Memory B cell (primary cell): ENCODE data around the gene ZFYVE28.

ENCODE experiments used
- ATAC-seq: fragments of 150-1000 bp; cut with Tn5 transposase; 2 replicates; pipeline ENCODE4 v1.10.0; 2021; ENCODE audit warnings: low read depth, mild to moderate bottlenecking, moderate library complexity
- DNase-seq, 2 donors: peaks; one replicate each; pipeline ENCODE4 v3.0.0; 2022; ENCODE audit warnings: low spot score in 2 of 2
- H3K27ac Mint-ChIP-seq: one replicate; pipeline ENCODE4 v1.8.0; 2022; ENCODE audit warnings: mild to moderate bottlenecking, moderate library complexity, mixed read lengths
- H3K27me3 Mint-ChIP-seq: one replicate; pipeline ENCODE4 v1.8.0; 2022; ENCODE audit warnings: mixed read lengths
- H3K36me3 Mint-ChIP-seq: one replicate; pipeline ENCODE4 v1.8.0; 2022; ENCODE audit warnings: mild to moderate bottlenecking, mixed read lengths
- H3K4me1 Mint-ChIP-seq: one replicate; pipeline ENCODE4 v1.8.0; 2022; ENCODE audit warnings: mixed read lengths
- H3K4me3 Mint-ChIP-seq: one replicate; pipeline ENCODE4 v1.8.0; 2022; ENCODE audit warnings: mild to moderate bottlenecking, moderate library complexity, mixed read lengths
- H3K9me3 Mint-ChIP-seq: one replicate; pipeline ENCODE4 v1.8.0; 2022; ENCODE audit warnings: mixed read lengths

ZFYVE28 gene

GRCh38 chr4:2290974-2291704, 127.3 kb downstream of the ZFYVE28 start:
- ATAC-seq = peak; percentile 87

GRCh38 chr4:2290488-2290887, 128.0 kb downstream of the ZFYVE28 start:
- H3K9me3 Mint-ChIP-seq = no peaks in the 10 kb centered on the region
- peak overlapping the region; percentile 79 for H3K4me3 Mint-ChIP-seq
- no peaks in the 10 kb centered on the region for H3K27me3 Mint-ChIP-seq
- peak overlapping the region; percentile 76 for H3K27ac Mint-ChIP-seq
- peaks cover 6% of the 10 kb centered on the region for H3K4me1 Mint-ChIP-seq
- peak; percentile 32 for ATAC-seq
- H3K36me3 Mint-ChIP-seq = no peaks in the 10 kb centered on the region
- no peak for DNase-seq

More at GRCh38 chr4:2290974-2291704, 127.3 kb downstream of the ZFYVE28 start:
- no peaks in the 10 kb centered on the region for H3K36me3 Mint-ChIP-seq
- peak overlapping the region; percentile 76 for H3K27ac Mint-ChIP-seq
- H3K4me1 Mint-ChIP-seq = peaks cover 6% of the 10 kb centered on the region
- no peaks in the 10 kb centered on the region for H3K9me3 Mint-ChIP-seq
- no peaks in the 10 kb centered on the region for H3K27me3 Mint-ChIP-seq
- H3K4me3 Mint-ChIP-seq = peak overlapping the region; percentile 79
- peak; percentile 32 to 58 for DNase-seq

- Mint-ChIP-seq H3K4me1 (peaks cover 6% of the 10 kb centered on the region), H3K9me3 (no peaks in the 10 kb centered on the region), H3K36me3 (no peaks in the 10 kb centered on the region), H3K27me3 (no peaks in the 10 kb centered on the region), H3K27ac (peak overlapping the region; percentile 62), H3K4me3 (peak overlapping the region; percentile 41)
- no peak for DNase-seq
- ATAC-seq = no peak
Measured at GRCh38 chr4:2289955-2290333, 128.5 kb downstream of the ZFYVE28 start.

DNA sequence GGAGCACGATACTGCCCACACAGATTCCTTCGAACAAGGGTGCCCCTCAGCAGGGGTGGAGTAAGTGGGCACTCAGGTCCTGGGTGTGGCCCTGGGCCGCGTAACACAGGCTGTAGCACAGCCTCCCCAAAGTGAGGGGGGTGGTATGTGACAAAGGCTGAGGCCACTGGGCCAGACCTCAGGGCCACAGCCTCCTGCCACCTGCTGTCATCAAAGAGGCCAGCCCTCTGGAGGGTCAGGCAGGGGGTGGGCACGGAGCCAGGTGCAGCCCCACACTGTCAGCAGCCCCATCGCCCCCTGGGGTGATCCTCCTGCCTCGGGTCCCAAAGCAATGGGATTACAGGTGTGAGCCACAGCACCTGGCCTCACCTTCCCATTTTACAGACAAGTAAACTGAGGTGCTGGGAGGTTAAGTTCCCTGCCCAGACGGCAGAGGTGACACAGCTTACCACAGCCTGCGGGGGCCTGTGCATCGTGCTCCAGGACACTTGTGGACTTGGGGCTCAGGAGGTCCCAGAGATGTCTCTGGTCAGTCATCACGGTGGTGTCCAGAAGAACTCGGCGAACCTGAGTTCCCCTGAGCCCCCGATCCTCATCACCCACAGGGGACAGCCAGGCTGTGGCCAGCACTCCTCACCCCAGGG, 129.0 kb downstream of the ZFYVE28 start:
- Mint-ChIP-seq H3K36me3 (no peaks in the 10 kb centered on the region), H3K27ac (peak overlapping the region; percentile 62), H3K27me3 (no peaks in the 10 kb centered on the region), H3K4me3 (no peak overlapping the region), H3K4me1 (peaks cover 6% of the 10 kb centered on the region), H3K9me3 (no peaks in the 10 kb centered on the region)
- DNase-seq (no peak), ATAC-seq (no peak)

GRCh38 chr4:2288051-2288541, 130.3 kb downstream of the ZFYVE28 start:
- peaks cover 2% of the 10 kb centered on the region for H3K9me3 Mint-ChIP-seq
- ATAC-seq (no peak), DNase-seq (no peak)
- peaks cover 9% of the 10 kb centered on the region for H3K4me1 Mint-ChIP-seq
- H3K36me3 Mint-ChIP-seq = no peaks in the 10 kb centered on the region
- H3K4me3 Mint-ChIP-seq = no peak overlapping the region
- H3K27me3 Mint-ChIP-seq = peaks cover 3% of the 10 kb centered on the region
- no peak overlapping the region for H3K27ac Mint-ChIP-seq

- peaks cover 2% of the 10 kb centered on the region for H3K9me3 Mint-ChIP-seq
- DNase-seq = no peak
- no peak overlapping the region for H3K4me3 Mint-ChIP-seq
- no peaks in the 10 kb centered on the region for H3K36me3 Mint-ChIP-seq
- no peak overlapping the region for H3K27ac Mint-ChIP-seq
- H3K27me3 Mint-ChIP-seq = peaks cover 5% of the 10 kb centered on the region
- no peak for ATAC-seq
- H3K4me1 Mint-ChIP-seq = peaks cover 11% of the 10 kb centered on the region
Measured at GRCh38 chr4:2287594-2287915, 130.9 kb downstream of the ZFYVE28 start.

DNA sequence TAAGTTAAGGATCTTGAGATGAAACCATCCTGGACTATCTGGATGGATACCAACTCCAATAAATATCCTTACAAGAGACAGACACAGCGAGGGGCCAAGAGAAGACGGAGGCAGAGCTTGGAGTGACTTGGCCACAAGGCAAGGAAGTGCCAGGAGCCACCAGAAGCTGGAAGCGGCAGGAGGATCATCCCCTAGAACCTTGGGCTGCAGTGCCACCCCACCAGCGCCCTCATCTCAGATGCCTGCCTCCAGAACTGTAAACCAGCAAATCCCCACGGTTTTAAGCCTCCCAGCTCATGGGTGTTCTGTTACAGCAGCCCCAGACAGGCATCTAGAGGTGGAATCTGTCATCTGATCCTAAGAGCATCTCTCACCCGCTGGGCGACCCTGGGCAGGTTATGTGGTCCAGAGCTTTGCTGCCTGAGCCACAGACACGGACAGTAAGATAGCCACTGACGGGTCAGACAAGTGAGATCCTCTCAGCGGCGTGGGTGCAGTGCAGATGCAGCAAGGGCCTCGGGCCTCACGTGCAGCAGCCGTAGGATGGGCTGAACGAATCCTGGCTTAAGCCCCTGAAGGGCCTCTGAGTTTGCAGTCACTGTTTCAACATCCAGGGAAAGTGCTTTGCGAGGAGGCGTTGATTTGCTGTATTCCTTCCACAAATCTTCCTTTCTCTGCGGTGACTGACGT, 131.4 kb downstream of the ZFYVE28 start:
- no peak for ATAC-seq
- peaks cover 5% of the 10 kb centered on the region for H3K27me3 Mint-ChIP-seq
- peaks cover 14% of the 10 kb centered on the region for H3K4me1 Mint-ChIP-seq
- peaks cover 2% of the 10 kb centered on the region for H3K9me3 Mint-ChIP-seq
- no peak overlapping the region for H3K4me3 Mint-ChIP-seq
- DNase-seq = no peak
- H3K27ac Mint-ChIP-seq = no peak overlapping the region
- H3K36me3 Mint-ChIP-seq = no peaks in the 10 kb centered on the region

GRCh38 chr4:2285613-2286381, 132.6 kb downstream of the ZFYVE28 start:
- Mint-ChIP-seq H3K27ac (no peak overlapping the region), H3K4me1 (peaks cover 20% of the 10 kb centered on the region), H3K36me3 (no peaks in the 10 kb centered on the region), H3K27me3 (peaks cover 5% of the 10 kb centered on the region), H3K9me3 (peaks cover 2% of the 10 kb centered on the region), H3K4me3 (no peak overlapping the region)
- ATAC-seq = no peak
- no peak for DNase-seq

DNA sequence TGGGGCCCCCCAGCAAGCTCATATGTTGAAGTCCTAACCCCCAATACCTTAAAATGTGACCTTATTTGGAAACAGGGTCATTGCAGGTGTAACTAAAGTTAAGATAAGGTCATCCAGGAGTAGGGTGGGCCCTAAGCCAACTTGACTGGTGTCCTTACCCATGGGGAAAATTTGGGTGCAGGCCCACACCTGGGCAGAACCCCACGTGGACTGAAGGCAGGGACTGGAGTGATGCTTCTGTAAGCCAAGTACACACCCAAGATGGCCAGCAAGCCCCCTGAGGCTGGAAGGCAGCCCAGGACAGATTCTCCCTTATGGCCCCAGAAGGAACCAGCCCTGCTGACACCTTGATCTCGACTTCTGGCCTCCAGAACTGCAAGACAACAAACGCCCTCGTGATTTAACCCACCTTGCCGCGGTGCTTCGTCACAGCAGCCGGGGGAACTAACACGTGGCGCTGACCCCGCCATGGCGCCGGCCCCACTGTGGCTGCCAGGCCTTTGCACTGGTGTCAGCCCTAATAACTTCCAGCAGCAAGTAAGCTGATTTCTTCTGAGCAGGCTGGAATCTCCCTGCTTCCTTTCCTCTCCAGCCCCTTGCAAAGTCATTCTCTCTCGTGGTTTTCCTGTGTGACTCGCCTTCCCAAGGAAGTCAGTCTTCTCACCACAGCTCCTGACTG, 133.4 kb downstream of the ZFYVE28 start:
- no peak for DNase-seq
- H3K27ac Mint-ChIP-seq = no peak overlapping the region

GRCh38 chr4:2284161-2284933, 134.1 kb downstream of the ZFYVE28 start:
- no peak overlapping the region for H3K4me3 Mint-ChIP-seq
- H3K36me3 Mint-ChIP-seq = no peaks in the 10 kb centered on the region
- peaks cover 18% of the 10 kb centered on the region for H3K4me1 Mint-ChIP-seq
- peaks cover 2% of the 10 kb centered on the region for H3K9me3 Mint-ChIP-seq
- ATAC-seq (no peak), DNase-seq (no peak)
- H3K27ac Mint-ChIP-seq = peak overlapping the region; percentile 66
- peaks cover 5% of the 10 kb centered on the region for H3K27me3 Mint-ChIP-seq

More for the DNA sequence above, 133.4 kb downstream of the ZFYVE28 start:
- Mint-ChIP-seq H3K4me3 (no peak overlapping the region), H3K36me3 (no peaks in the 10 kb centered on the region), H3K27me3 (peaks cover 5% of the 10 kb centered on the region), H3K4me1 (peaks cover 18% of the 10 kb centered on the region), H3K9me3 (peaks cover 2% of the 10 kb centered on the region)
- no peak for ATAC-seq

GRCh38 chr4:2283199-2283711, 135.2 kb downstream of the ZFYVE28 start:
- Mint-ChIP-seq H3K27ac (peak overlapping the region; percentile 66), H3K4me1 (peaks cover 18% of the 10 kb centered on the region), H3K27me3 (peaks cover 5% of the 10 kb centered on the region), H3K9me3 (peaks cover 2% of the 10 kb centered on the region), H3K36me3 (no peaks in the 10 kb centered on the region), H3K4me3 (no peak overlapping the region)
- DNase-seq = no peak
- ATAC-seq = no peak

- peak; percentile 94 for ATAC-seq
- H3K27me3 Mint-ChIP-seq = peaks cover 5% of the 10 kb centered on the region
- peak; percentile 77 for DNase-seq
- H3K4me3 Mint-ChIP-seq = no peak overlapping the region
- no peaks in the 10 kb centered on the region for H3K36me3 Mint-ChIP-seq
- H3K27ac Mint-ChIP-seq = peak overlapping the region; percentile 88
- peaks cover 18% of the 10 kb centered on the region for H3K4me1 Mint-ChIP-seq
- peaks cover 2% of the 10 kb centered on the region for H3K9me3 Mint-ChIP-seq
Measured at GRCh38 chr4:2281575-2282343, 136.7 kb downstream of the ZFYVE28 start.
